Mesangial cell (primary cell): ENCODE results near the gene PPP1R17. TPM values are rescaled to one million over a fixed set of nuclear protein-coding genes. Genes with fewer than 3 reads are reported as not detected.

Source experiments
- total RNA-seq: library from RNA; depleted of rRNA; stranded (reverse); fragments of >200 nt; gene quantifications from 2 replicates; pipeline ENCODE4 v1.2.3, GENCODE V29; 2015

Gene PPP1R17
- not detected in 2 replicates for total RNA-seq

DNA sequence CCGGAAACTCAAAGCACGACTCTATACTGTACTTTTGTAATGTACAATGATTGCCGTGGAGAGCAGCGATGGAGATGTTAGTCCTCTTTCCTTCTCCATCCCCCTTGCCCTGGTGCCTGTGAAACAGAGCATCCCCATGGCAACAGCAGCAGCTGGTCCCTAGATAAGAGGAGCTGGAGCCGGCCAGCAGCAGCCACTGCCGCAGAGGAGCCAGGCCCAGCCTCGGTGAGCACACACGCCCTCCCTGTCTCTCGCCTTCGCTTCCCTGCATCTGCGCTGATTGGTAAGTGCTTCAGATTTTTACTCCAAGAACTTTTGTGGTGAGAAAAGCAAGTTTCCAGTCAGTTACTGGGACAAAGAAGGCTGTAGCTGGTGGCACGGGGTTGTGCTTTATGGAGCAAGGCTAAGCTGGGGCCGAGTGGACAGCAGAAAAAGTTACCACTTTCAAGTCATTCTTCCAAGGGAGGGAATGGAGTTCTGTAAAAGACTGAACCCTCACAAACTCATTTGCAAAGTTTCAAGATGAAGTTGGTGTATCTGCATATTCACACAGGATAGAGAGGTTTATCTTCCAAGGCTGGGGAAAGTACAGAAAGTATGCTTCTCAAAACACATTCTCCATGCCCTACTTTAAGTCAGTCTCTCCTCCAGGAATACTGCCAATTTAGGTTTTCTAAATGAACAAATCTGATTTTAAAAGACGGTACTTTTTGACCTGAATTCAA, at the start of gene PPP1R17:
TSS of gene PPP1R17 (plus strand) at position 192 of the 725 bp plus-strand sequence. CDS start 5,227 bp downstream, outside the sequence.

Other genes with a start within 250 kb of the PPP1R17 start
- gene ITPRID1, start 173.1 kb upstream of the PPP1R17 start, total RNA-seq = not detected in 2 replicates